Heart left ventricle (tissue), 16 donors: Measurements from ENCODE around the gene PLCB1. TPM values are rescaled to one million over a fixed set of nuclear protein-coding genes. Genes with fewer than 3 reads are reported as not detected.

Experiments used
- ATAC-seq, 4 donors: fragments of 200-7000 bp; cut with Tn5 transposase; one replicate each; pipeline ENCODE4 v1.9.1; 2020 to 2022; ENCODE audit warnings: moderate library complexity in 4 of 4, mild to moderate bottlenecking in 3 of 4, moderate number of reproducible peaks in 1 of 4
- DNase-seq, 5 donors: peaks; one replicate each; pipeline ENCODE4 v3.0.0-alpha.2; 2020
- H3K27ac ChIP-seq, 12 donors: fragments of 200-600 bp; sonication (generic) in 4 of 12; one replicate each; pipeline versions ENCODE4 v1.5.0 to v1.8.0; 2016 to 2022; ENCODE audit warnings: mild to moderate bottlenecking in 2 of 12
- H3K27me3 ChIP-seq, 9 donors: fragments of 200-600 bp; sonication (generic) in 2 of 9; one replicate each; pipeline versions ENCODE4 v1.5.1 to v1.8.0; 2016 to 2022; ENCODE audit warnings: mild to moderate bottlenecking in 3 of 9
- H3K36me3 ChIP-seq, 9 donors: fragments of 200-600 bp; sonication (generic) in 2 of 9; one replicate each; pipeline versions ENCODE4 v1.5.0 to v1.8.0; 2018 to 2022; ENCODE audit warnings: mild to moderate bottlenecking in 2 of 9
- H3K4me1 ChIP-seq, 12 donors: fragments of 200-600 bp; sonication (generic) in 4 of 12; one replicate each; pipeline versions ENCODE4 v1.5.0 to v1.8.0; 2016 to 2022; ENCODE audit warnings: mild to moderate bottlenecking in 3 of 12
- H3K4me3 ChIP-seq, 12 donors: fragments of 200-600 bp; sonication (generic) in 4 of 12; one replicate each; pipeline versions ENCODE4 v1.5.0 to v1.8.0; 2017 to 2022; ENCODE audit warnings: mild to moderate bottlenecking in 9 of 12, moderate library complexity in 4 of 12
- H3K9me3 ChIP-seq, 12 donors: fragments of 200-600 bp; sonication (generic) in 4 of 12; one replicate each; pipeline versions ENCODE4 v1.5.0 to v1.8.0; 2016 to 2022; ENCODE audit warnings: mild to moderate bottlenecking in 1 of 12
- POLR2A ChIP-seq, 2 donors: fragments of 450-650 bp; IDR thresholded peaks; one replicate each; pipeline ENCODE4 v1.6.1; 2017; ENCODE audit warnings: antibody characterized with exemption in 2 of 2, mild to moderate bottlenecking in 2 of 2, moderate library complexity in 2 of 2
- WGBS, 4 donors: extraction: QIAGEN DNeasy Blood & Tissue Kit in 2 of 4; methylation state at CpG; one replicate each; pipeline versions ENCODE4 v1.1.5 to v1.1.7; 2013 to 2018; 5-methylcytosine and 5-hydroxymethylcytosine counted together
- intact Hi-C, 10 donors: fragments of 100-400 bp; cut with DNase I; formaldehyde crosslinking; loops; one replicate each; pipeline versions ENCODE4 v1.11.1 to v1.14.2; 2022
- polyA plus RNA-seq, 2 donors: library from polyadenylated mRNA; stranded (reverse); fragments of 200-250 nt; gene quantifications; one replicate each; pipeline ENCODE4 v1.2.3, GENCODE V29; 2013
- total RNA-seq, 9 donors: library from RNA; depleted of rRNA in 2 of 9; stranded (reverse); fragments of >200 nt in 2 of 9; fragmentation: NEBNext Ultra II Directional in 3 of 9; extraction: Animal tissue kit (Norgen Biotek cat#: 25700) in 3 of 9; gene quantifications; one replicate each; pipeline versions ENCODE4 v1.1.0 to v1.2.4, GENCODE V29; 2016 to 2023
- TF ChIP-seq, protein P1 (sequence below), 12 donors: fragments of 200-600 bp; sonication (generic) in 4 of 12; IDR thresholded peaks; one replicate each; pipeline versions ENCODE4 v1.5.0 to v1.8.0; 2018 to 2022; ENCODE audit warnings: antibody characterized with exemption in 12 of 12, mild to moderate bottlenecking in 5 of 12
- donor health status: ischemic (EF 13 %, LVEDD 7.1; RV severe dilation, severe dysfunction).
- donor health status: healthy with polysubstance abuse.
- donor health status: DM: no; HTN: yes; CAD: no.
- donor health status: DM: no; HTN: no; CAD: no.
- donor health status: ischemic (EF 25% LVEDD 6.9; RV normal size, moderate dysfunction).
- donor health status: ischemic (EF 25% LVEDD 5.7; RV mildly dilated, moderate dysfunction).
- donor health status: healthy.
- donor health status: DM: yes; HTN: yes; CAD: no.
- donor health status: ischemic (EF 35%, LVEDD 5.7; RV mildly dilated, moderate dysfunction).
- donor health status: nonischemic (EF 11% LVEDD 7.7; RV severe dilation, severe dysfunction).
- donor health status: DM: yes; HTN: yes; CAD: no.
- donor health status: PGD.
- donor health status: ischemic (EF 29% LVEDD 5.4; RV normal size, mild dysfunction).
- donor health status: nonischemic (EF 23%, LVEDD 6.1; RV moderate dilation, normal function).

PLCB1 gene
- total and polyA plus RNA-seq, 11 donors = 2.5 to 12.1 (median 7.4) TPM

- no peaks in the 10 kb centered on the region for H3K9me3 ChIP-seq
- H3K4me1 ChIP-seq = peaks cover 0 to 23% (median 13%) of the 10 kb centered on the region in 12 donors
- WGBS, 4 donors = 85 to 93% (median 89%) methylated on average over 2 of the region's 2 CpGs
- H3K4me3 ChIP-seq = no peak overlapping the region
- no peak for ATAC-seq
- peak overlapping the region in 2 of 12 donors; percentile 10 to 35 for H3K27ac ChIP-seq
- H3K36me3 ChIP-seq = no peaks in the 10 kb centered on the region
- H3K27me3 ChIP-seq = no peaks in the 10 kb centered on the region
- TF ChIP-seq, protein P1, sequence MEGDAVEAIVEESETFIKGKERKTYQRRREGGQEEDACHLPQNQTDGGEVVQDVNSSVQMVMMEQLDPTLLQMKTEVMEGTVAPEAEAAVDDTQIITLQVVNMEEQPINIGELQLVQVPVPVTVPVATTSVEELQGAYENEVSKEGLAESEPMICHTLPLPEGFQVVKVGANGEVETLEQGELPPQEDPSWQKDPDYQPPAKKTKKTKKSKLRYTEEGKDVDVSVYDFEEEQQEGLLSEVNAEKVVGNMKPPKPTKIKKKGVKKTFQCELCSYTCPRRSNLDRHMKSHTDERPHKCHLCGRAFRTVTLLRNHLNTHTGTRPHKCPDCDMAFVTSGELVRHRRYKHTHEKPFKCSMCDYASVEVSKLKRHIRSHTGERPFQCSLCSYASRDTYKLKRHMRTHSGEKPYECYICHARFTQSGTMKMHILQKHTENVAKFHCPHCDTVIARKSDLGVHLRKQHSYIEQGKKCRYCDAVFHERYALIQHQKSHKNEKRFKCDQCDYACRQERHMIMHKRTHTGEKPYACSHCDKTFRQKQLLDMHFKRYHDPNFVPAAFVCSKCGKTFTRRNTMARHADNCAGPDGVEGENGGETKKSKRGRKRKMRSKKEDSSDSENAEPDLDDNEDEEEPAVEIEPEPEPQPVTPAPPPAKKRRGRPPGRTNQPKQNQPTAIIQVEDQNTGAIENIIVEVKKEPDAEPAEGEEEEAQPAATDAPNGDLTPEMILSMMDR (IDR thresholded peaks at IDR 0.05) = no peak
- TF ChIP-seq POLR2A (IDR thresholded peaks at IDR 0.05) = no peak
- intact Hi-C loops = no loop called here
- no peak for DNase-seq
These were observed 30.5 kb downstream of the PLCB1 start for GRCh38 chr20:8162610-8163009.

DNA sequence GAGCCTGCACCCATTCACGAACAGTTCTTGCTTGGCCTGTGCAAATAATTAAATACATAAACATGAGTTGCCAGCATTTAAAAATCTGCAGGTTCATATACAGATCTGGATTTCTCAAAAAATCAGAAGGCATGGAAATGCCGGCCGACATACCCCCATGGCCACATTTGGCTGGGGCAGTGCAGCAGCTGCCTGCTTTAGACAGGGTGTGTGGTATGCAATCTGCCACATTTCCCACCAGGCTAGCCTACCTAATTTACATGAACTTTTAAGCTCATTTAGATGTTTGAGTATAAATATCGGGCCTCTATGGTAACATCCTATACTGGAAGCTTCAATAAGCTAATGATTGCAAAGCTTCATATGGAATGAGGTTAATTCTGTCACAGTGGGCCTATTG, 31.5 kb downstream of the PLCB1 start:
- H3K36me3 ChIP-seq = no peaks in the 10 kb centered on the region
- 91 to 98% (median 96%) methylated on average over 4 of the region's 4 CpGs for WGBS, 4 donors
- H3K4me3 ChIP-seq = no peak overlapping the region
- intact Hi-C loops = no loop called here
- H3K4me1 ChIP-seq = peaks cover 0 to 19% (median 11%) of the 10 kb centered on the region in 12 donors
- no peaks in the 10 kb centered on the region for H3K9me3 ChIP-seq
- TF ChIP-seq, protein P1 (IDR thresholded peaks at IDR 0.05) = no peak
- TF ChIP-seq POLR2A (IDR thresholded peaks at IDR 0.05) = no peak
- DNase-seq = no peak
- ATAC-seq = no peak
- H3K27me3 ChIP-seq = no peaks in the 10 kb centered on the region
- no peak overlapping the region for H3K27ac ChIP-seq

GRCh38 chr20:8166730-8167129, 34.7 kb downstream of the PLCB1 start:
- no peak for DNase-seq
- 85 to 91% (median 88%) methylated on average over 7 of the region's 7 CpGs for WGBS, 4 donors

GRCh38 chr20:8168785-8169288, 36.8 kb downstream of the PLCB1 start:
- ATAC-seq (no peak), DNase-seq (no peak)
- no peak overlapping the region for H3K27ac ChIP-seq
- intact Hi-C loops = no loop called here
- peaks cover 0 to 3% (median 0%) of the 10 kb centered on the region in 12 donors for H3K4me1 ChIP-seq
- WGBS, 4 donors = 89 to 93% (median 92%) methylated on average over 3 of the region's 3 CpGs
- no peaks in the 10 kb centered on the region for H3K9me3 ChIP-seq
- TF ChIP-seq, protein P1 (IDR thresholded peaks at IDR 0.05) = no peak
- no peak for TF ChIP-seq POLR2A (IDR thresholded peaks at IDR 0.05)
- no peaks in the 10 kb centered on the region for H3K36me3 ChIP-seq
- no peak overlapping the region for H3K4me3 ChIP-seq
- no peaks in the 10 kb centered on the region for H3K27me3 ChIP-seq

More at GRCh38 chr20:8166730-8167129, 34.7 kb downstream of the PLCB1 start:
- Histone ChIP-seq H3K4me1 (peaks cover 0 to 9% (median 4%) of the 10 kb centered on the region in 12 donors), H3K36me3 (no peaks in the 10 kb centered on the region), H3K4me3 (no peak overlapping the region), H3K27me3 (no peaks in the 10 kb centered on the region), H3K27ac (no peak overlapping the region), H3K9me3 (no peaks in the 10 kb centered on the region)
- TF ChIP-seq, protein P1 (IDR thresholded peaks at IDR 0.05) = no peak
- TF ChIP-seq POLR2A (IDR thresholded peaks at IDR 0.05) = no peak
- ATAC-seq = no peak
- intact Hi-C loops = no loop called here
